H1 (cell line): Measurements from ENCODE around the gene C10orf120. TPM values are rescaled to one million over a fixed set of nuclear protein-coding genes. Genes with fewer than 3 reads are reported as not detected.

Experiments used
- CTCF ChIA-PET: fragments of 300-600 bp; sonication (Branson Sonifier 250); formaldehyde crosslinking; loops from one replicate; lab custom pipeline; 2021; ENCODE audit not compliant: partially characterized antibody; lab: Charles Lee
- POLR2A ChIA-PET: fragments of 300-600 bp; sonication (Branson Sonifier 250); formaldehyde crosslinking; loops from one replicate; lab custom pipeline; 2021; ENCODE audit warnings: inconsistent platforms; ENCODE audit not compliant: partially characterized antibody; lab: Charles Lee
- DNase-seq, 2 experiments: peaks; one replicate each; pipeline versions ENCODE4 v3.0.0 to v3.0.0-alpha.2; 2010 to 2022; ENCODE audit warnings: low spot score in 2 of 2, low read depth in 1 of 2, mixed read lengths in 1 of 2
- FAIRE-seq: peaks from 2 replicates; lab custom pipeline; 2011; peaks lifted over from hg19 to GRCh38; lab: Jason Lieb, UNC
- H2AFZ ChIP-seq: 2 replicates; pipeline ENCODE4 v1.8.1; 2012; ENCODE audit warnings: low read length, inconsistent platforms
- H2AK5ac ChIP-seq: 2 replicates; pipeline ENCODE4 v1.6.1; 2013; ENCODE audit warnings: low read depth, low read length
- H2BK120ac ChIP-seq: replicated peaks from 2 replicates; pipeline ENCODE3; 2013; ENCODE audit warnings: low read depth, low read length, inconsistent platforms
- H2BK12ac ChIP-seq: 2 replicates; pipeline ENCODE4 v1.6.1; 2013; ENCODE audit warnings: low read depth, low read length
- H2BK15ac ChIP-seq: 2 replicates; pipeline ENCODE4 v1.6.1; 2013; ENCODE audit warnings: low read length
- H2BK20ac ChIP-seq: 2 replicates; pipeline ENCODE4 v1.6.1; 2013; ENCODE audit warnings: low read length
- H2BK5ac ChIP-seq: 2 replicates; pipeline ENCODE4 v1.6.1; 2013; ENCODE audit warnings: low read depth, low read length
- H3K14ac ChIP-seq: 2 replicates; pipeline ENCODE4 v1.6.1; 2013; ENCODE audit warnings: inconsistent platforms; ENCODE audit not compliant: insufficient read length
- H3K18ac ChIP-seq: 2 replicates; pipeline ENCODE4 v1.6.1; 2013; ENCODE audit warnings: low read length; ENCODE audit errors: extremely low read depth
- H3K23ac ChIP-seq: 2 replicates; pipeline ENCODE4 v1.6.1; 2013; ENCODE audit warnings: inconsistent platforms; ENCODE audit not compliant: insufficient read length
- H3K23me2 ChIP-seq: 2 replicates; pipeline ENCODE4 v1.6.1; 2013; ENCODE audit warnings: low read depth, low read length
- H3K27ac ChIP-seq: 2 replicates; pipeline ENCODE4 v1.6.1; 2011; ENCODE audit warnings: low read depth, low read length, inconsistent platforms
- H3K27me3 ChIP-seq, 4 experiments: replicated peaks in 1 of 4; 1 replicate in 1 of 4; 2 replicates in 3 of 4; pipeline versions ENCODE4 v1.6.1 to v1.8.1; 2011 to 2013; ENCODE audit warnings: low read length in 3 of 4, mild to moderate bottlenecking in 3 of 4, inconsistent platforms in 2 of 4, mixed read lengths in 2 of 4, moderate library complexity in 1 of 4; ENCODE audit not compliant: control insufficient read depth in 3 of 4, insufficient read depth in 3 of 4; ENCODE audit errors: extremely low read depth in 1 of 4
- H3K36me3 ChIP-seq, 4 experiments: 2 replicates each; pipeline versions ENCODE4 v1.6.1 to v1.8.1; 2011 to 2013; ENCODE audit warnings: mild to moderate bottlenecking in 4 of 4, low read length in 3 of 4, moderate library complexity in 2 of 4, control low read depth in 1 of 4, inconsistent platforms in 1 of 4; ENCODE audit not compliant: insufficient read depth in 4 of 4, control insufficient read depth in 2 of 4
- H3K4ac ChIP-seq: replicated peaks from 2 replicates; pipeline ENCODE3; 2013; ENCODE audit warnings: low read length, low read depth, mixed read lengths, inconsistent platforms; ENCODE audit not compliant: insufficient read length
- H3K4me1 ChIP-seq, 4 experiments: replicated peaks in 1 of 4; 1 replicate in 1 of 4; 2 replicates in 3 of 4; pipeline versions ENCODE4 v1.6.1 to v1.8.1; 2011 to 2013; ENCODE audit warnings: low read length in 3 of 4, inconsistent platforms in 2 of 4, mixed read lengths in 1 of 4; ENCODE audit not compliant: insufficient read depth in 4 of 4, control insufficient read depth in 3 of 4
- H3K4me2 ChIP-seq, 2 experiments: 2 replicates each; pipeline versions ENCODE4 v1.6.1 to v1.8.1; 2011 to 2013; ENCODE audit warnings: low read depth in 2 of 2, low read length in 2 of 2, control low read depth in 1 of 2, inconsistent platforms in 1 of 2, mild to moderate bottlenecking in 1 of 2; ENCODE audit not compliant: insufficient read depth in 1 of 2
- H3K4me3 ChIP-seq, 4 experiments: fragments of 200-600, 300-600 bp in 1 of 4; sonication (generic), shearing (Covaris generic), sonication (Bioruptor Twin) in 1 of 4; 2 replicates each; pipeline versions ENCODE4 v1.5.1 to v1.8.1; 2011 to 2016; ENCODE audit warnings: low read length in 4 of 4, low read depth in 3 of 4, control low read depth in 2 of 4, inconsistent platforms in 2 of 4, mild to moderate bottlenecking in 2 of 4, mixed read lengths in 1 of 4, moderate library complexity in 1 of 4; ENCODE audit not compliant: insufficient read depth in 2 of 4; ENCODE audit errors: extremely low read depth in 1 of 4
- H3K56ac ChIP-seq: replicated peaks from 2 replicates; pipeline ENCODE3; 2013; ENCODE audit warnings: low read depth, mild to moderate bottlenecking, mixed read lengths, low read length, inconsistent platforms; ENCODE audit not compliant: insufficient read length
- H3K79me1 ChIP-seq: 2 replicates; pipeline ENCODE4 v1.6.1; 2013; ENCODE audit warnings: low read depth, low read length, control low read depth
- H3K79me2 ChIP-seq, 2 experiments: 2 replicates each; pipeline versions ENCODE4 v1.6.1 to v1.8.1; 2012 to 2013; ENCODE audit warnings: low read length in 2 of 2, mild to moderate bottlenecking in 2 of 2, inconsistent platforms in 1 of 2; ENCODE audit not compliant: insufficient read depth in 2 of 2, control insufficient read depth in 1 of 2
- H3K9ac ChIP-seq, 4 experiments: replicated peaks in 1 of 4; 1 replicate in 1 of 4; 2 replicates in 3 of 4; pipeline versions ENCODE4 v1.6.1 to v1.8.1; 2011 to 2013; ENCODE audit warnings: low read depth in 3 of 4, low read length in 3 of 4, control low read depth in 2 of 4, mild to moderate bottlenecking in 2 of 4, moderate library complexity in 2 of 4, inconsistent platforms in 1 of 4; ENCODE audit errors: extremely low read depth in 1 of 4
- H3K9me3 ChIP-seq, 2 experiments: 2 replicates each; pipeline versions ENCODE4 v1.6.1 to v1.8.1; 2012 to 2013; ENCODE audit warnings: mild to moderate bottlenecking in 2 of 2, moderate library complexity in 2 of 2, control low read depth in 1 of 2, inconsistent platforms in 1 of 2, low read depth in 1 of 2, low read length in 1 of 2, mixed read lengths in 1 of 2; ENCODE audit not compliant: insufficient read depth in 2 of 2
- H4K20me1 ChIP-seq, 2 experiments: replicated peaks in 1 of 2; 2 replicates each; pipeline versions ENCODE3 to v1.8.1; 2011 to 2013; ENCODE audit warnings: inconsistent platforms in 2 of 2, low read length in 2 of 2, mild to moderate bottlenecking in 1 of 2; ENCODE audit not compliant: insufficient read depth in 2 of 2, control insufficient read depth in 1 of 2
- H4K5ac ChIP-seq: 2 replicates; pipeline ENCODE4 v1.6.1; 2013; ENCODE audit warnings: low read length, low read depth, mixed read lengths, inconsistent platforms; ENCODE audit not compliant: insufficient read length
- H4K8ac ChIP-seq: 2 replicates; pipeline ENCODE4 v1.8.0; 2013; ENCODE audit warnings: mild to moderate bottlenecking, moderate library complexity, low read length, inconsistent platforms; ENCODE audit not compliant: insufficient read depth; ENCODE audit errors: extremely low read depth
- H4K91ac ChIP-seq: replicated peaks from 2 replicates; pipeline ENCODE3; 2013; ENCODE audit warnings: low read length, mixed read lengths, inconsistent platforms; ENCODE audit not compliant: insufficient read length
- CHD1 ChIP-seq: IDR thresholded peaks from 2 replicates; pipeline ENCODE4 v1.6.1; 2012; ENCODE audit warnings: low read depth, low read length, improper control_type of control experiment
- CHD2 ChIP-seq: IDR thresholded peaks from 2 replicates; pipeline ENCODE4 v1.6.1; 2012; ENCODE audit warnings: low read length, improper control_type of control experiment
- RFX5 ChIP-seq: IDR thresholded peaks from 2 replicates; pipeline ENCODE4 v1.6.1; 2011; ENCODE audit warnings: low read depth, low read length, improper control_type of control experiment, borderline replicate concordance
- SAP30 ChIP-seq: fragments of 300-600 bp; sonication (generic); IDR thresholded peaks from 2 replicates; pipeline ENCODE4 v1.7.1; 2012; ENCODE audit warnings: low read length, moderate library complexity, mild to moderate bottlenecking, inconsistent platforms; ENCODE audit not compliant: insufficient read depth, insufficient replicate concordance
- SP2 ChIP-seq: IDR thresholded peaks from 2 replicates; pipeline ENCODE4 v1.6.1; 2012; ENCODE audit warnings: mild to moderate bottlenecking, low read length, inconsistent platforms
- SP4 ChIP-seq: IDR thresholded peaks from 2 replicates; pipeline ENCODE4 v1.6.1; 2012; ENCODE audit warnings: low read length, inconsistent platforms
- WGBS, 2 experiments: shearing (Covaris generic) in 1 of 2; methylation state at CpG; one replicate each; pipeline versions ENCODE4 v1.1.6 to v1.1.7; 2013 to 2015; ENCODE audit warnings: low lambda C conversion rate in 2 of 2, mixed read lengths in 2 of 2, inconsistent platforms in 1 of 2, low coverage in 1 of 2, missing lambda C conversion rate in 1 of 2; ENCODE audit not compliant: insufficient replicate concordance in 2 of 2, insufficient coverage in 1 of 2, insufficient read length in 1 of 2; ENCODE audit errors: extremely low coverage in 1 of 2, missing lambda C conversion rate in 1 of 2; 5-methylcytosine and 5-hydroxymethylcytosine counted together
- polyA plus RNA-seq, 7 experiments: library from polyadenylated mRNA; depleted of rRNA in 3 of 7; stranded (reverse) in 5 of 7; unstranded in 2 of 7; fragments of >200 nt in 5 of 7; fragments of 200-250 nt in 2 of 7; gene quantifications; 1 replicate in 5 of 7; 2 replicates in 1 of 7; 4 replicates in 1 of 7; pipeline versions ENCODE4 v1.2.1 to v1.2.3, GENCODE V29; 2011 to 2013; ENCODE audit warnings: missing spikeins in 2 of 7, mixed read lengths in 2 of 7
- total RNA-seq: library from RNA; stranded (reverse); fragmentation: NEBNext Ultra II Directional; extraction: Animal tissue kit (Norgen Biotek cat#: 25700); gene quantifications from 2 replicates; pipeline ENCODE4 v1.2.1, GENCODE V29; 2021
- TF ChIP-seq, protein P1 (sequence below): IDR thresholded peaks from 2 replicates; pipeline ENCODE4 v1.6.1; 2011; ENCODE audit warnings: low read depth, mild to moderate bottlenecking, low read length; ENCODE audit not compliant: insufficient read depth
- TF ChIP-seq, protein P2 (sequence below): IDR thresholded peaks from 2 replicates; pipeline ENCODE4 v1.6.1; 2012; ENCODE audit warnings: inconsistent platforms

The C10orf120 gene
- total and polyA plus RNA-seq, 2 of the 8 experiments (the other 6 are each of a cell fraction or from before 2014, with no cell fraction given), result not detected

DNA sequence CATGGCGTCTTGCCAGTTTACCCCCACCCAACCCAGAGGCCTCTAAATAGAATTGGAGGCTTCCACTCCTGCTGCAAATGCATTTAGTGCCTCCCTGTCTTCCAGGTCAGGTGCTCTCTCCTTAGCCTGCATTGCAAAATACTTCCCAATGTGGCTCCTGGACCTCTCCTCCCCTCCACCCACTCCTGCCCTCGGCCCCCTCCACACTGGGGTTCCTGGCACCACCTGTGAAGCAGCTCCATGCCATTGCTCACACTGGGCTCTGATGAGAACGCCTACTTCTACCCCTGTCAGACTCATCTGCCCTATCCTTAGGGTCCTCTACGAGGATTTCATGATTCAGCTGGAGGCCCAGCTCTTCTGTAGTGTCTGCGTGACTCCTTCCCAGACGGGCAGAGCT is 37.4 kb downstream of the C10orf120 start:
- Histone ChIP-seq H3K4ac (no peak overlapping the region), H3K9ac (no peak overlapping the region), H3K79me2 (no peaks in the 10 kb centered on the region), H2AFZ (peak overlapping the region; percentile 13; the same call in 1 of the 2 replicates), H4K20me1 (no peaks in the 10 kb centered on the region), H3K9me3 (no peaks in the 10 kb centered on the region), H2BK20ac (no peak overlapping the region), H3K18ac (no peak overlapping the region), H3K4me2 (no peak overlapping the region), H2BK120ac (no peak overlapping the region), H3K4me1 (0 out of 7 replicates have a peak, but pooled peaks cover 0 to 2% (median 0%) of the 10 kb centered on the region in 4 experiments), H3K23ac (no peak overlapping the region), H3K79me1 (no peaks in the 10 kb centered on the region), H2BK15ac (no peak overlapping the region), H3K14ac (no peak overlapping the region), H3K23me2 (no peaks in the 10 kb centered on the region), H4K91ac (no peak overlapping the region), H3K27me3 (no peaks in the 10 kb centered on the region), H3K27ac (no peak overlapping the region), H3K4me3 (no peak overlapping the region), H4K5ac (no peak overlapping the region), H2AK5ac (no peak overlapping the region), H3K56ac (no peak overlapping the region), H4K8ac (no peak overlapping the region), H2BK12ac (no peak overlapping the region), H3K36me3 (no peaks in the 10 kb centered on the region), H2BK5ac (no peak overlapping the region)
- ChIA-PET CTCF (interaction anchor here (4.0 kb wide), 1 partner anchor 13 kb away, joined by 26 read pairs; no protein-coding TSS in a partner anchor), POLR2A (no interaction called here)
- TF ChIP-seq, protein P1, sequence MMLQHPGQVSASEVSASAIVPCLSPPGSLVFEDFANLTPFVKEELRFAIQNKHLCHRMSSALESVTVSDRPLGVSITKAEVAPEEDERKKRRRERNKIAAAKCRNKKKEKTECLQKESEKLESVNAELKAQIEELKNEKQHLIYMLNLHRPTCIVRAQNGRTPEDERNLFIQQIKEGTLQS, result no peak
- TF ChIP-seq SP4, result no peak
- no peak for TF ChIP-seq CHD1
- TF ChIP-seq, protein P2, sequence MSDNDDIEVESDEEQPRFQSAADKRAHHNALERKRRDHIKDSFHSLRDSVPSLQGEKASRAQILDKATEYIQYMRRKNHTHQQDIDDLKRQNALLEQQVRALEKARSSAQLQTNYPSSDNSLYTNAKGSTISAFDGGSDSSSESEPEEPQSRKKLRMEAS, result no peak
- no peak for TF ChIP-seq SP2
- TF ChIP-seq RFX5, result no peak
- TF ChIP-seq CHD2, result no peak
- no peak for TF ChIP-seq SAP30
- FAIRE-seq, result no peak
- WGBS, 2 experiments, result 82% methylated on average over 6 of the region's 6 CpGs; no CpG with 5 or more reads in 1 of the 2 experiments
- DNase-seq, result no peak
